ENCODE measurements around the gene GSDME. TPM values are rescaled to one million over a fixed set of nuclear protein-coding genes. Genes with fewer than 3 reads are reported as not detected.
"Not testable (repeated sequence)": the region's sequence is repeated elsewhere in the genome, so short reads cannot be mapped to it uniquely, and the experiment has no call there.

GSDME gene
- total RNA-seq, result 3.8 and 3.9 TPM in 2 replicates

GRCh38 chr7:24757353-24758275 is at the start of gene GSDME:
Gene GSDME, minus strand, starts transcription at chr7:24757464. Its CDS starts 7,690 bp downstream, at chr7:24749774.
- intact Hi-C loops (cut with micrococcal nuclease), result loop anchor here (2.0 to 5.0 kb wide), 4 partner anchors 150 to 1287 kb away; partner anchors contain the start of genes FAM221A and IGF2BP3

DNA sequence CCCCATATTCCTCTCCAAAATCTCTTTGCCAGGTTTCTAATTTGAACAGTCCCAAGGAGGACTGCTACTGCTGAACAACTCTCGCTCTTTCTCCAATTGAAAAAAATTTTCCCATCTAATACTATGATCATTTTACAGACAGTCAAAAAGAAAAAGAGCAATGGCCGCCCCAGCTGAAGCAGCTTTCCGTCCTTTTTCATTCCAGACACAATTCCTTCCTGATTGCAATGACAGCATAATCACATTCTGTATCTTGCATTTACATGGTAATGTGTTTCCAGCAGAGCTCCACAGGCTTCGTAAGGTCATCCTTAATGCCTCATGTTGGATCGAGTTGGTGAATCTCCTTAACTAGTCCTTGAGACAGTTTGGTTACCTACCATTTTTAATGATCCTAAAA is 45.0 kb upstream of the GSDME start:
- intact Hi-C loops (cut with micrococcal nuclease), result no loop called here

DNA sequence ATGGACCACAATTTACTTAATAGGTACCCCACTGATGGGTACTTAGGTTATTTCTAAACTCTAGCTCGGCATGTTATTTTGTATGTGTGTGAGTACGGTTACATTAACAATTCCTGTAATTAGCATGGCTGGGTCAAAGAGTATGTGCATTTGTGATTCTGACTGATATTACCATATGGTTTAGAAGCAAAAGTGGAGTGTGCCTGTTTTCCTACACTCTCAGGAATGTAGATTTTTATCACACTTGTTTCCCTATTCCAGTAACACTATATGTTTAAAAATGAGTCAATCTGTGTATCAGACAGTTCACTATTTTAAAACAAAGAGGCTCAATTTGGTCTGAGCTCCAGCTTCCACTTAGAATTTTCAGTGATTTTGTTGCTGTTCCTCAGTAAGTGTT is 44.6 kb upstream of the GSDME start:
- intact Hi-C loops (cut with micrococcal nuclease), result no loop called here

- intact Hi-C loops (cut with micrococcal nuclease), result loop anchor here (1.0 kb wide), 1 partner anchor 45 kb away; no protein-coding TSS in a partner anchor
Observed at GRCh38 chr7:24800667-24801066, 43.4 kb upstream of the GSDME start.

- intact Hi-C loops (cut with micrococcal nuclease), result loop anchor here (1.0 kb wide), 1 partner anchor 45 kb away; no protein-coding TSS in a partner anchor
Observed at GRCh38 chr7:24800073-24800472, 42.8 kb upstream of the GSDME start.

- intact Hi-C loops (cut with micrococcal nuclease), result no loop called here
Observed at GRCh38 chr7:24799506-24799905, 42.2 kb upstream of the GSDME start.

- intact Hi-C loops (cut with micrococcal nuclease), result no loop called here
Observed at GRCh38 chr7:24798261-24798660, 41.0 kb upstream of the GSDME start.

DNA sequence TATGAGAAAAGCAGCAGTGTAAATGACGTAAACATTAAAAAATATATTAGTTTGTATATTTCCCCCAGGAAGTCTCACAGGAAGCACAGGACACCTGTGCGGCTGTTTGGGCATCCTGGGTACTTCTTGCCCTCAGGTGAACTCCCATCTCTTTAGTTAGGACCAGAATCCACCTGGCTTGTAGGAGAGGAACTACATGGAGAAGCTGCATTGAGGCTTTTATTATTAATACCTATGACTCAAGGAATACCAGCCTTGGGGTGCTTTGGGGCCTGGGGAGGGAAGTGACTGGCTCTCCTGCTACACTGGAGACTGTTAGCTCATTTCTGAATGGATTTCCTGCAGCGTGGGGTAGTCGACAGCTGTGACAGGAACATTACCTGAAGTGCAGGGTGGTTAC is 40.0 kb upstream of the GSDME start:
- intact Hi-C loops (cut with micrococcal nuclease), result no loop called here

- intact Hi-C loops (cut with micrococcal nuclease), result no loop called here
Observed at GRCh38 chr7:24795407-24795767, 38.1 kb upstream of the GSDME start.

- intact Hi-C loops (cut with micrococcal nuclease), result not testable (repeated sequence)
Observed at GRCh38 chr7:24794751-24795406, 37.6 kb upstream of the GSDME start.

DNA sequence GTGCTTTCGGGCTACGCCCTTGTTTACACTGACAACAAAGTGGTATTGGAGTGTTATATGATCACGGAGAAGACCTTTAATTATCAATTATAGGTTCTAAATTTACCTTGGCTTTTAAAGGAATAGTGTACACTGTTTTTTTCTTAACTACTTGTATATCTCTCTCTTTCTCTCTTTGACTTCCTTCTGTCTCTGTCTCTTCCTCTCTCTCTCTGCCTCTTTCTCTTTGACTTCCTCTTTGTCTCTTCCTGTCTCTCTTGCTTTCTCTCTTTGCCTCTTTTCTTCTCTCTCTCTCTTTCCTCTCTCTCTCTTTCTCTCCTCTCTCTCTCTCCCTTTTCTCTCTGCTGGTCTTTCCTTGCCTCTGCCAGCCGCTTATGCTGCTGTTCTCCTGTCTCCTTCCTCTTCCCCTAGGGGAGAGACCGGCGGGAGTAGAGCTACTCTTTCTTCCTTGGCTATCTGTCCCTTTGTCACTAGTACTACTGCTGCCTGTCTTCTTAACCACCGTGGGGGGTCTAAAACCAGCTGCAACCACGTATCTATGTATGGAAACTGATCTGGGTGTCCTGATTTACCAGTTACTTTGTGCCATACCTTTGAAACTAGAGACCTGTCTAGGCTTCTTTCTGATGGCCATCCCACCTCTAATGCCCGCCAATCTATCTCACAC is 36.9 kb upstream of the GSDME start:
- intact Hi-C loops (cut with micrococcal nuclease), result no loop called here

- intact Hi-C loops (cut with micrococcal nuclease), result no loop called here
Observed at GRCh38 chr7:24788961-24789576, 31.8 kb upstream of the GSDME start.

GRCh38 chr7:24788075-24788474 is 30.8 kb upstream of the GSDME start:
- intact Hi-C loops (cut with micrococcal nuclease), result no loop called here

DNA sequence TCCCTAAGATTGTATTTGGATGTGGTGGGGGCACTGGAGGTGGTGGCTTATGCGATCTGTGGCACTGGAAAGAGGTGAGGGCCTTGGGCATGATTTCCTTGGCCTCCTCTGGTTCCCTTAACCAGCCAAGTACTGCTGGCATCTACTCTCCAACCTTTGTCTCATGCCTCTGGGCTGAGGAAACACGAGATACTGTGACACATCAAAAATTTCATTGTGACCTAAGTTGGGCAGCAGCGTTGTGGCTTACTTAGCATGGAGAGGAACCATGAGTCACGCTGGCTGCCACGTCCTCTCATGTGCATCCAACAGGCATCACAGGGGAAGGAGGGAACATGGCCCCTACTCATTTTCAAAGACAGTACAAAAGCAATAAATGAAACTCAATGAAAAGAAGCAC is 29.7 kb upstream of the GSDME start:
- intact Hi-C loops (cut with micrococcal nuclease), result no loop called here

GRCh38 chr7:24786306-24786705 is 29.0 kb upstream of the GSDME start:
- intact Hi-C loops (cut with micrococcal nuclease), result no loop called here

- intact Hi-C loops (cut with micrococcal nuclease), result no loop called here
Observed at GRCh38 chr7:24784277-24784676, 27.0 kb upstream of the GSDME start.

- intact Hi-C loops (cut with micrococcal nuclease), result no loop called here
Observed at GRCh38 chr7:24783698-24784097, 26.4 kb upstream of the GSDME start.

- intact Hi-C loops (cut with micrococcal nuclease), result no loop called here
Observed at GRCh38 chr7:24781106-24781505, 23.8 kb upstream of the GSDME start.

DNA sequence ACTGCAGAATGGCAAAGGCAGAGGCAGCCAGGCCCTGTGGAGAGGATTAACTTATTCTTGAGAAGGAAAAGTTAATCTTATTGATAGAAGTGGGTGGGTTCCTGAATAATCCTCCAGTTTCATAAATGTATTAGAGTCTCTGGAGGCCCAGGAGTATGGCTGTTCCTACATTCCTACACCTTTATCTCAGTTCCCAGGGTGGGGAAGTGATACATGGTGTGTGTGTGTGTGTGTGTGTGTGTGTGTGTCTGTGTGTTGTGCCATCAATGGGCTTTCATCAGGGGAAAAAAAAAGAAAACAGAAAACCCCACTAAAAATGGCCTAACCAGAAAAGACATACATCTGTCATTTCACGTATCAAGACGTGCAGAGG is 22.0 kb upstream of the GSDME start:
- intact Hi-C loops (cut with micrococcal nuclease), result no loop called here

DNA sequence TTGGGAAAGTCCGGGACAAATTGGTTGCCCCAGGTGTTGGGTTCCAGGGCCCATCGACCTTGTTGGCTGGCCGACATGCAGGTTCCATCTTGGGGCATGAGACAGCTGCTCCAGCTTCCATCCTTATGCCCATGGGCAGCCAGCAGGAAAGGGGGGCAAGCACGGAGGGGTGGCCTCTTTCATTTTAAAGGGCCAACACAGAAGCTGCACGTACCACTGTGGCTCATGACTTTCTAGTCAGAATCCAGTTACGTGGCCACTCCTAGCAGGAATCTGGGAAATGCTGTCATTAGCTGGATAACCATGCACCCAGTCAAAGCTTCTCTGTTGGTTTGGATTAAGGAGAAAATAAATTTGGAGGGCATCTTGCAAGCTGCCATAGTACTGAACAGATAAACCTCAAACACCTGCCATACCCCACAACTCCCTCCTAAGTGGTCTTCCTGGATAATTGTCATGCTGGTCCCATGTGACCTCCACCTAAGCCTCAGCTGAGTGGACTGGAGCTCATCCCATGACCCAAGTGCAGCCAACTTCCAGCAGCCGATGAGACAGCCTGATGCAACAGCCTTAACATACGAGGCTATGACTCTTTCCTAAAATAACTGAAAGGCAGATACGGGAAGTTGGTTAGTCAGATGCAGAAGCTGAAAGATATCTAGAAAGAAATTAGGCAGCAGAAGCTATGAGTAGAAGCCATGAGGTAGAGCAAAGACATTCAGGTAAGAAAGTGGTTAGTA is 21.4 kb upstream of the GSDME start:
- intact Hi-C loops (cut with micrococcal nuclease), result no loop called here

GRCh38 chr7:24777806-24778205 is 20.5 kb upstream of the GSDME start:
- intact Hi-C loops (cut with micrococcal nuclease), result no loop called here

All from T-helper 1 cell treated with Interleukin-12 subunit alpha and Interleukin-12 subunit beta and Interleukin-4 antibody, amounts not matched to agents 30 ng/mL and 1 ng/mL, for 36 hours (primary cell).